IPS-18c (cell line): ENCODE data around the gene PAQR3.
"Not testable (repeated sequence)": the region's sequence is repeated elsewhere in the genome, so short reads cannot be mapped to it uniquely, and the experiment has no call there.

Experiments
- H3K4me3 ChIP-seq: 2 replicates; pipeline ENCODE4 v1.7.0; 2013; ENCODE audit warnings: low read depth, mild to moderate bottlenecking, low read length, moderate library complexity; ENCODE audit not compliant: insufficient read depth
- H3K9me3 ChIP-seq: one replicate; pipeline ENCODE4 v1.6.1; 2013; ENCODE audit warnings: mild to moderate bottlenecking, low read length, moderate library complexity; ENCODE audit not compliant: control insufficient read depth, insufficient read depth

The PAQR3 gene

GRCh38 chr4:78938474-78938867 lies 767 bp downstream of the PAQR3 start:
- no peaks in the 10 kb centered on the region for H3K9me3 ChIP-seq
- H3K4me3 ChIP-seq = peak overlapping the region; percentile 90

DNA sequence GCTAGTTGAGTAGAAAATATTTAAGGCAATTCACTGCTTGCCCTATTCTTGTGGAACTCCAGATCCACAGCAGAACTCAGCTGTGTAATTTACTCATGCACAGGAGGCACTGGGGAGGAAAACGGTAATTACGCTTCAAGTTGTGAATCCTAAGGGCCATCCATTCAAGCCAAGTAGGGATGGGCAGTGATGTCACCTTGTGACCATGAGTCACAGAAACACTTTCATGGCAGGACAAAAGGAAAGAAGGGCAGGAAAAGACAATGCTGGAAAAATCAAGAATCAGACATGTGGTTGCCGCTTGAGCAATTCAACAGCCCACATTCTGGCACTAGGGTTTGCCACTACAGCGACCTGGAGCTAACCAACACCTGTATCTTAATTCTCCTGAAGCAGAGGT lies 1.4 kb downstream of the PAQR3 start:
- Histone ChIP-seq H3K4me3 (0 out of 2 replicates have a peak overlapping the region, but pooled peaks have one; percentile 90), H3K9me3 (no peaks in the 10 kb centered on the region)

- Histone ChIP-seq H3K4me3 (no peak overlapping the region), H3K9me3 (no peaks in the 10 kb centered on the region)
These were observed 2.2 kb downstream of the PAQR3 start for GRCh38 chr4:78936989-78937388.

GRCh38 chr4:78930016-78930629 lies 9.1 kb downstream of the PAQR3 start:
- Histone ChIP-seq H3K9me3 (no peaks in the 10 kb centered on the region), H3K4me3 (no peak overlapping the region)

- H3K9me3 ChIP-seq = no peaks in the 10 kb centered on the region
- H3K4me3 ChIP-seq = no peak overlapping the region
These were observed 10.4 kb downstream of the PAQR3 start for GRCh38 chr4:78928835-78929234.

DNA sequence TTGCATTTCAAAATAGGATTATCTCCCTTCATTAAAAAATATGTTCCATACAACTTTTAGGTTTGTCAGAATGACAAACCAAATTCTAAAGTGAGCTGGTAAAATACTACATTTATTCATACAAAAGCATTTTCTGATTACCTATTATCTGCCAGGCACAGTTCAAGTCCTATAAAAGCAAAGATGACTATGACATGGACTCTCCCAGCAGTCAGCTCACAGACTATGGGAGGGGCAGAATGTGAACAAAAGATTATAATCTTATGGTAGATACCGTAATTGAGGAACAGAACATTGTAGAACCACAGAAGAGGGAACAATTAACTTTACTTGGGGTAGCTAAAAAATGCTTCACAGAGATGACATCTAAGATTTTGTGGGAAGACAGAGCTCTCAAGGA lies 12.4 kb downstream of the PAQR3 start:
- Histone ChIP-seq H3K4me3 (no peak overlapping the region), H3K9me3 (no peaks in the 10 kb centered on the region)

DNA sequence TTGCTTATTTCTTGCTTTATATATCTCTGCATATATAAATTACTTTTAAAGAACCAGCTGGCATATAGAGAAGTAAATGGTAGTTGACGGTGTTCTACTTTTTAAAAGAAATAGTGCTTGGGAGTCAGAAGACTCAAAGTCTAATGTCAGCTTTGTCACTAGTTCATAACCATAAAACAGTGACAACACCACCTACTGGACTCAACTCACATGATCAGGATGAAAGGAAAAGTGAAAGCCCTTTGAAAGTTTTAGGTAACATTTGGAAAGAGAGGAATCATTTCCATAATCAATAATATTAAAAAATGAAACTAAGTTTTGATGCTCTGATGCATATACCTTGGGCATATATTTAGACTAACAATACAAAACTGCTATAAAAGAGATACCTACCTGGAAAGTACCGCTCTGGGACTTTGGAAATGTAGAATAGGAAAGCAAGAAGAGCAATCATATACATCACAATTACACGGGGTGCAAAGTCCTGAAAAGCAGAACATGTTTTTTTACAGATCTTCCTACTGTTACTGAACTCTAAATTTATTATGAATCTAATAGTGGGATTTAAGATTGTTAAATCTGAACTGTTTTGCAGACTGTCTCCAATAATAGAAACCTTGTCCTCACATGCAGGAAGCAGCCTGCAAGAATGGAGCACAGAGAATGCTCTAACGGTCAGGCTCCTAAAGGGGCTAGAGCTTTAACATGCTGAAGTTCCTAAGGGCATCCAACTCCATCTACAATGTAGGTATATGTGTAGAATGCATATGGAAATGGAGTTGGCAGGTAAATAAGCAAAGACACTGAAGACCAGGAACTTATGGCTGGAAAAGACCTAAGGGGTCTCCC lies 15.6 kb downstream of the PAQR3 start:
- Histone ChIP-seq H3K4me3 (no peak overlapping the region), H3K9me3 (no peaks in the 10 kb centered on the region)

GRCh38 chr4:78922207-78922606 lies 17.0 kb downstream of the PAQR3 start:
- Histone ChIP-seq H3K4me3 (no peak overlapping the region), H3K9me3 (no peaks in the 10 kb centered on the region)

DNA sequence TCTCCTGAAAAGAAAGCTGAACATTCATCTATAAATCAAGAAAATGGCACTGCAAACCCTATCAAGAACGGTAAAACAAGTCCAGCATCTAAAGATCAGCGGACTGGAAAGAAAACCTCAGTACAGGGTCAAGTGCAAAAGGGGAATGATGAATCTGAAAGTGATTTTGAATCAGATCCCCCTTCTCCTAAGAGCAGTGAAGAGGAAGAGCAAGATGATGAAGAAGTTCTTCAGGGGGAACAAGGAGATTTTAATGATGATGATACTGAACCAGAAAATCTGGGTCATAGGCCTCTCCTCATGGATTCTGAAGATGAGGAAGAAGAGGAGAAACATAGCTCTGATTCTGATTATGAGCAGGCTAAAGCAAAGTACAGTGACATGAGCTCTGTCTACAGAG lies 28.6 kb downstream of the PAQR3 start:
- H3K4me3 ChIP-seq = no peak overlapping the region

GRCh38 chr4:78908974-78909373 lies 30.3 kb downstream of the PAQR3 start:
- H3K9me3 ChIP-seq, H3K4me3 ChIP-seq: not testable (repeated sequence)

More for the DNA sequence above, 28.6 kb downstream of the PAQR3 start:
- no peaks in the 10 kb centered on the region for H3K9me3 ChIP-seq

DNA sequence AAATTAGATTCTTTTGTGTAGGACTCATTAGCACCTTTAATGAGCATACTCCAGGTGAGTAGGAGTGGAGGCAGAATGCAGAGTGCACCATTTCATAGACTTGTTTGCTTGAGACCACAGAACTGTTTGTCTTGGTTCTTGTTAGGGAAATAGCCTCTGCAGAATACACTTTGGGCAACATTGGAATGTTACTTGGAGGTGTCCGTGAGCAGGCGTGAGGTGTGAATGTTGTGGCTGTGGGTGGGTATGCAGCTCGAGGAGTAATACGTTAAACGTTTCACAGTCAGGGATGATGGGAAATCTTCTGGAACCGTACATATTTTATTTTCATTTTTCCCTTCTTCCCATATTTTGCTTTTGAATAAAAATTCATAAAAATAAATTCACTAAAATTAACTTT lies 31.6 kb downstream of the PAQR3 start:
- no peak overlapping the region for H3K4me3 ChIP-seq
- no peaks in the 10 kb centered on the region for H3K9me3 ChIP-seq

DNA sequence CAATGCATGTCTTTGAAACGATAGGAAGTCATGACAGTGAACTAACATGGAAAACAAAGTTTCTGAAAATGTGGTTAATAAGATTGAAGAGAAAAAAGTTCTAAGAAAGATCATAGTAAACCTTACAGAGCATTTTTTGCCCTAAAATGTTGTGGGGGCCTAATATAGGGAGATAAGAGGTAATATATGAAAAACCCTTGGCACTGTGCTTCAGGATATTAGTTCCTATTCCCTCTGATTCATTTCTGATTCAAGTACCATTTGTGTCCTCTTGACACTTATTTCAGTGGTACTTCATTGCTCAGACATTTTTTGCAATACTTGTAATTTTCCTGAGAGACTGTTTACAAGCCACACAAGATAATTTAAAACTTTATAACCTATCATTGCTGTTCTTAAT lies 35.1 kb downstream of the PAQR3 start:
- no peaks in the 10 kb centered on the region for H3K9me3 ChIP-seq
- H3K4me3 ChIP-seq = no peak overlapping the region

- Histone ChIP-seq H3K9me3 (no peaks in the 10 kb centered on the region), H3K4me3 (no peak overlapping the region)
These were observed 36.9 kb downstream of the PAQR3 start for GRCh38 chr4:78902298-78902697.

GRCh38 chr4:78901882-78902281 lies 37.4 kb downstream of the PAQR3 start:
- Histone ChIP-seq H3K9me3 (no peaks in the 10 kb centered on the region), H3K4me3 (no peak overlapping the region)

- no peaks in the 10 kb centered on the region for H3K9me3 ChIP-seq
- H3K4me3 ChIP-seq = no peak overlapping the region
These were observed 39.9 kb downstream of the PAQR3 start for GRCh38 chr4:78899302-78899701.

GRCh38 chr4:78889955-78890354 lies 49.3 kb downstream of the PAQR3 start:
- H3K9me3 ChIP-seq = no peaks in the 10 kb centered on the region
- no peak overlapping the region for H3K4me3 ChIP-seq

DNA sequence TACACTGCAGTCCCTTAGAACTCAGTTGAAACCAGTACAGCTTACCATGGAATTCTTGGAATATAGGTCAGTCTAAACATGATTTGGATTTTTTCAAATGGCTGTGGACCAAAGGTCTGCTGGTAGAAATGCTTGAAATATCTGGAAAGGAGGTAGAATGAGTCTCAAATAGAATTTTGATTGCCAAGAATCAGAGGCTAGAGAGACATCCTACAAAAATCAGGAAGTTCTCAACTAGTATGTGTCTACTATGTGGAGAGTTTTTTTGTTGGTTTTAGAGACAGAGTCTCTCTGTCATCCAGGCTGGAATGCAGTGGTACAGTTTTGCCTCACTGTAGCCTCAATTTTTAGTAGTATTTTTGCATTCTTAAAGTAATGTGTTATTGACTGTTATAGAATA lies 53.6 kb downstream of the PAQR3 start:
- H3K9me3 ChIP-seq = no peaks in the 10 kb centered on the region
- H3K4me3 ChIP-seq = no peak overlapping the region

- no peak overlapping the region for H3K4me3 ChIP-seq
- no peaks in the 10 kb centered on the region for H3K9me3 ChIP-seq
These were observed 58.3 kb downstream of the PAQR3 start for GRCh38 chr4:78880874-78881492.
